A172 (cell line): ENCODE results near the gene CCDC177. TPM values are rescaled to one million over a fixed set of nuclear protein-coding genes. Genes with fewer than 3 reads are reported as not detected.
"Not testable (repeated sequence)": the region's sequence is repeated elsewhere in the genome, so short reads cannot be mapped to it uniquely, and the experiment has no call there.

ENCODE experiments used
- DNase-seq: peaks from one replicate; pipeline ENCODE4 v3.0.0-alpha.2; 2015; ENCODE audit warnings: low spot score
- total RNA-seq: library from RNA; depleted of rRNA; stranded (reverse); fragments of >200 nt; shearing (Covaris generic); gene quantifications from 2 replicates; pipeline ENCODE4 v1.2.3, GENCODE V29; 2014

Gene CCDC177
- total RNA-seq, 1 experiment from 2014 or later: not detected

DNA sequence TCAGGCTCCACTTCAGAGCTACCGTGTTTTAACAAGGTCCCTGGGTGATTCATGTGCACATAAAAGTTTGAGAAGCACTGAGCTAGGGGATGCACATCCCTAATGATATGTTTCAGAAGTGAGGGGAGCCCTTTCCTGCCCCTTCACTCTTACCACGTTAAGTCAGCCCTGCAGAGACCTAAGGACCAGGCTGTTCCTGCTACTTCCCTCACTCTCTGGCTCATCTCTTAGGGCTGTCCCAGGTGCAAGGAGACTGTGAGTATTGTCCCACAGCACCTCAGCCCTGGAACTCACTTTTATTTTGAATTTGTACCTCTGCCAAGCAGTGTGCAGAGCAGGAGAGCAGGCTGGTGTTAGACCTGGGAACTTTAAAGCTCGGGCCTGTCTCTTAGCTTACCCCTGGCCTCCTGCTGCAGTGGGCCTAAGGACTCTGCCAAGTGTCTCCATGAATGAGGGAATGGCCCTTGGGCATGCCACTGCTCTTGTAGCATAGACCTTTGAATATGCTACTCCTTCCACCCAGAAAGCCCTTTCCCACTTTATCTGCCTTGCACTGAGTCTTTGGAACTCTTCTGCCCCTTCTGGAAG, 25.7 kb upstream of the CCDC177 start:
- DNase-seq: no peak

DNA sequence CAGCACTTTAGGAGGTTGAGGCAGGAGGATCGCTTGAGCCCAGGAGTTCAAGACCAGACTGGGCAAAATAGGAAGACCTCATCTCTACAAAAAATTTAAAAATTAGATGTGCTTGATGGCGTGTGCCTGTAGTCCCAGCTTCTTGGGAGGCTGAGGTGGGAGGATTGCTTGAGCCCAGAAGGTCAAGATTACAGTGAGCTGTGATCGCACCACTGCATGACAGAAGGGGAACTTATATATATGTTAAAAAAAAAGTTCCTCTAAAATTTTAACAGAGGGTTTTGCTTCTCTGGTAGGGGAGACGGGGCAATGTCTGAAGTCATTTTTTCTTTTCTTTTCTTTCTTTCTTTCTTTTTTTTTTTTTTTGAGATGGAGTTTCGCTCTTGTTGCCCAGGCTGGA, 24.8 kb upstream of the CCDC177 start:
- DNase-seq: not testable (repeated sequence)

DNA sequence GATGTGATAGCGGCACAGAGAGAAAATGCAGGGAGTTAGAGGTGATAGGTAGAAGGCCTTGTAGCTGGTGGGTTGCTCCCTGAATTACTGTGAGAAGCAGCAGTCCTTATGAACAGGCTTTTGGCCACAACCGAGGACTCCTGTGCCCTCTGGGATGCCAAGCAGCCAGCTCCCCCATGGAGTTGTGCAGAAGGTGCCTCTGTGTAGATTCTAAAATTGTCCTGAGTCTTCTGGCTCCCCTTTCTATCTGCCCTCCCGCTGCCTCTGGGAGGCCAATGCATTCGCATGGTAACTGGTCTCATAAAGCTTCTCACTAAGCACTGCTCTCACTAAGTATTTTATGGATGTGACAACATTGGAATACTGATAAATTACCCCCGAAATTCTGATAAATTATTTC, 20.7 kb upstream of the CCDC177 start:
- no peak for DNase-seq

DNA sequence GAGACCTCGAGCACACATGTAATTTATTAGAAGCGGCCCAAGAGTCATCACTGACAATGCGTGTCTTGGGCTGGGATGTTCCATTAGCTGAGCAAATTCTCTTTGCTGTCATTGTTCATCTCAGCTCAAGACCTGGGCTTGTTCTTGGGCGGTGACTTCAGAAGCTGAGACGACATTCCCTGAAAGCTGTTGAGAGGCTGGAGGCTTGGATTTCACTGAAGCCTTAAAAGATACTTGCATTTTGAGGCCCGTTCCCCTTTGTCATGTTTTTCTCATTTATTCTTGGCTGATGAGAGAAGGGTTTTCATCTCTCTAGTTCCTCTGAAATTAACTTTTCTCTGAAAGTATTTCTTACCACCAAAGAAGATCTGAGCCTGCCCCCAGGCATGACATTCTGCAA, 20.2 kb upstream of the CCDC177 start:
- no peak for DNase-seq

DNA sequence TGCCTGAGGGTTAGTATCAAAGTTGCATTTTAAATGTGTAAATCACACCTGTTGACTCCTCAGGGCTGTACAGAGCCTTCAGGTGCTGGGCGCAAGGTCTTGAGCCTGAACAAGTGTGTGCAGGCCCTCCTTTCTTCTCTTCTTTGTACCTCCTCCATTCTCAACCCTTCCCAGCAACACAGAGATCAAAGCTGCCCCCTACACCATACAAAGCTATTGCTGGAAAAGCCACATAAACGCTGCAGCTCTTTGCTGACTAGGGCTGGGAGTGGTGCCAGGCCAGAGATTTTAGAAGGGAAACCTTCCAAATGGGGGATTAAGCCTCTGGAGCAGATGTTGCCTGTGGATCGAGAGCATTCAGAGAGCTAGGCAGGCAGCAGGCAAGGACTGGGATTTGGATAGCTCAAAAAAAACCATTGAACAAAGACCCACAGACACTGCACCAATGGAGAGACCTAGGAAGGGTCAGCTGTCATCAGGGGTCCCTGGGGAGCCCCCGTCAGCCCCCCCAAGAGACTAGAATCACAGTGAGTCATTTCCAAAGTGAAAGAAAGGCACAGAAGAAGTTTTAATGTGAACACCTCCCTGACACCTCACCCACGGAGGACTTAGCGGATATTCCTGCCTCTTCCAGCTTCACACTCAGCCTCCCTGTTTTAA, 18.5 kb upstream of the CCDC177 start:
- DNase-seq: no peak

DNA sequence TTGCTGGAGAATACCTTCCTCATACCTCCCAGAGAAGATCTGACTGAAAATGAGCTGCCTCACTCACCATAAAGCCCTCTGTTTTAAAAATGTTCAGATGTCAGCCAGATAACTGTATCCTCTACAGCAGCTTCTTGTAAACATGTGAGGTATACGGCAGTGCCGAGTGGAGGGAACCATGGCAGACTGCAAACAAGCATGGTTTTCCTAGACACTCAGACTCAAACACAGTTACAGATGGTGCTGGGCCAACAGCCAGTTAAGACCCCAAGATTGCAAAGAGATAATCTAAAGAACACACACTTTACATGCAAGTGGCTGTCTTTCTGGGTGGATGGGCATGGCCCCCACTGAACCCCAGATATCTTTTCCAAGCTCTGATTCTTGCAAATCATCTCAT, 16.6 kb upstream of the CCDC177 start:
- no peak for DNase-seq

DNA sequence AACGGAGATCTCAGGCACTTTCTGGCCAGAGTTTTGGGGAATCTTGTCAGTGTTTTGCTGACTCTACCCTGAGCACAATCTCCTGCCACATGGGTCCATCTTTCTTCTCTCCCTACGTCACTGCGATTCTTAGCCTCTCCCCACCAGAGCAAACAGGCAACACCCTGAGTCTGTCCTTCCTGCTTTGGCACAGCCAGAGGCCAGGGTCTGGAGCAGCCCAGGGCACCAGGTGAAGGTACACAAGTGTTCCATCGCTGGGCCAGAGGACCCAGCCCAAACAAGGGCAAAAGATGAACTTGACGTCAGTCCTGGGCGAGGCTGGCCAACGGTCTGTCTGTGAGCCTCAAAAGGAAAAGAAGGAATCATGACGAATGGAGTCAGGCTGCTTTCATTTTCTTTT, 12.7 kb upstream of the CCDC177 start:
- no peak for DNase-seq

DNA sequence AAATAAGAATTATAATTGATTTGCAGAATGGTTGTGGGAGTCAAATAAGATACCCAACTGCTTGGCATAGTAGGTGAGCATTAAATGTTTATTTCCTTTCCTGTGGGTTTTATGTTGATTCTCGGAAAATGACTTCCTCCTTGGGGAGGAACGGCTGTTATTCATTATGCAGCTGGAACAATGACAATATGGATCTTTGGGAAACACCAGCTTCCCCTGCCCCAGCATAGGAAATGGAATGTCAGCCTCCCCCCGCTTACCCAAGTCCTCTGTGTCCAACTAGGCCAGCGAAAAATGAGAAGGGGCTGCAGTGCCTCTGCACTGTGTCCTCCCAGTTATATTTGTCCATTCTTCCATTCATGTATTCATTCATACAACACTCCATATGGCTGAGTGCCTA, 11.7 kb upstream of the CCDC177 start:
- DNase-seq: no peak

DNA sequence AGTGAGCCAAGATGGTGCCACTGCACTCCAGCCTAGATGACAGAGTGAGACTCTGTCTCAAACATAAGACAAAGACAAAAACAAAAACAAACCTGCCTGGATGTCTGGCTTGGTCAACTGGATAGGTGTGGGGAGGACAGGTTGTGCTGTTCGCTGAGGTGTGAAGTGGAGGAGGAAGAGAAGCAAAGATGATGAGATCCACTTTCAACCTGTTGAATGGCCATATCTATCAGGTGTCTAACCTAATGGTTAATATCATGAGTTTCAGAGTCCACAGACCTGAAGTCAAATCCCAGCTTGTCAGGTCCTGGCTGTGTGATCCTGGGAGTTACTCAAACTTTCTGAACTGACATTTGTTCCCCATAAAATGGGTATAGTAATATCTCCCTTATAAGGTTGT, 9.7 kb upstream of the CCDC177 start:
- no peak for DNase-seq

DNA sequence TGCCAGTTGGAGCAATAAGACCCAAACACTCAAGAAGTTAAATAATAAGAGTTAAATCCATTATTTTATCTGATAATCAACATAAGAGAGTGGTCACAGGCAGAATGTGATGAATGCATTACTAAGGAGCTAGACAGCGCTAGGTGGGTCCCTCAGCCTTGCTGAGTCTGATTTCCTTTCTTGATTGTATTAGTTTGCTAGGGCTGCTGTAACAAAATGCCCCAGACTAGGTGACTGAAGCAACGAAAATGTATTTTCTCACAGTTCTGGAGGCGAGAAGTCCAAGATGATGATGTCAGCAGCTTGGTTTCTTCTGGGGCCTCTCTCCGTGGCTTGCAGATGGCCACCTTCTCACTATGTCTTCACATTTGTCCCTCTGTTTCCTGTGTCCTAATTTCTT, 8.2 kb upstream of the CCDC177 start:
- DNase-seq: no peak

DNA sequence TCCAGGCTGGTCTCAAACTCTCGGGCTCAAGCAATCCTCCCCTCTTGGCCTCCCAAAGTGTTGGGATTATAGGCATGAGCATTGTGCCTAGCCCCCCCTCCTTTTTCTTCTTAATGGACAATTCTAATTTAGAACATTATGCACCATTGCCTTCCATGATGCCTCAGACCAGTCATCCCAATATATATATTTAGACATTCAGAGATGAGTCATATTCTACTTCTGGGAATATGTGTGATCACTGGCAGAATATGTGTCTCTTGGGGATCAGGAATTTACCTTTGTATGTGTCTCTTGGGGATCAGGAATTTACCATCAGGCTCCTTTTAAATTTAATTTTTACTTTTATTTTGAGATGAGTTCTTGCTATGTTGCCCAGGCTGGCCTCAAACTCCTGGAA, 7.5 kb upstream of the CCDC177 start:
- peak; percentile 8 for DNase-seq

DNA sequence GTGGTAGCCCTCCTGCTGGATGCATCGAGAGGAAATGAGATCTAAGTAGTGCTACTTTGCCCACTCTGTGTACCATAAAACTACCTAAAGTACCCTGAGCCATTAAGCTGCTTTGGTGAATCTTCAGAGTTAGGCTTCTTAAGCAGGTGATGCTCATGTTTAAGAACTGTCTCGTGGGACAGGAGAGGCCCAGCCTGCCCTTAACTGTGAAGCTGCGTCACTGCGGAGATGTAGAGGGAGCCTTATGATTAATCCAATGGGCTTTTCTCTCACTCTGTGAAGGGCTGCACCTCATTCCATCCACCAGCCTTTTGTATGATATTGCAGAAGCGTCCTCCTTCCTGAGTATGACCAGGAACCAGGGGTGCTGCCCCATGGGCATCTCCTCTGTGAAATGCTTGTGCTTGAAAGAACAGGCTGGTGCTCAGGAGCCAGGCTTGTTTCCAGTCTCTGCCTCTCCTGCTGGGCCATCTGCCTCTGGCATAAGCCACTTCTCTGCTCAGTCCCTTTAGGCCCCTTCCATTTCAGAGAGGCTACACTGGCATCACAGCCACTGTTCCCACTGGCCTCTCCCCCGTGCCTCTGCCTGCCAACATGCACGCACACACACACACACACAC, 6.8 kb upstream of the CCDC177 start:
- DNase-seq: no peak

DNA sequence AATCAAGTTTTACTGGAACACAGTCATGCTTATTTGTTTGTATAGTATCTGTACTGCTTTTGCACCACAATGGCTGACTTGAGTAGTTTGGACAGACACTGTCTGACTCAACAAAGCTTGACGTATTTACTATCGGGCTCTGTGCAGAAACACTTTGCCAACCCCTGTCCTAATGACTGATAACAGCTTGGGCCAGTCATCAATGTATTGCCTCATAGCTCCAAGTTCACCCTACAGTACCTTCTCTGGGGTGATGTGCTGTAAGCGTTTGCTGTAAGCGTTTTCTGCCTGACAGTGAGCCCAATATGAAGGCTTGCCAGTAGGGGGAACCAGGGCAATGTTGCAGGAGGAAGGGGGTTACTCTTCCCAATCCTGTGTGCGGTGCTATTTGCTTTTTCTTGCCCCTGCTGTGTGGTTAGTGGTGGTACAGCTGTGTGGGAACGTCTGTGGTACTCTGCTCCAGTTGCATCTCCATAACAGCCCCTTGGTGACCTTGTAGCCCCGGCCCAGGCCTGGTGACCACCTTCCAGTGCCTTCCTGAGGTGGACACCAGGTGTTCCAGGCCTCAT, 5.4 kb upstream of the CCDC177 start:
- peak; percentile 9 for DNase-seq

DNA sequence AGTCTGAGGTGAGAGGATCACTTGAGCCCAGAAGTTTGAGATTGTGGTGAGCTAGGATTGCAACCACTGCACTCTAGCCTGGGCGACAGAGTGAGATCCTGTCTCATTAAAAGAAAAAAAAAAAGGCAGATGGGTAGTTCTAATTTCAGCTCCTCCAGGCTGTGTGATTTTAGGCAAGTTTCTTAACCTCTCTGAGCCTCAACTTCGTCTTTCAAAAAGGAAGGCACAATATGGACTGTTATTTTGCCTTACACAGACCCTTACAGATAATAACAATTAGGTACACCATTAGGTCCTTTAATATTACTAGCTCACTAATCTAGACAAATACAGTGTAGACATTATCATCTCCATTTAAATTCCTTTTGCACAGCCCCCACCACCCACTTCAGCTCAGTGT, 4.8 kb upstream of the CCDC177 start:
- no peak for DNase-seq

DNA sequence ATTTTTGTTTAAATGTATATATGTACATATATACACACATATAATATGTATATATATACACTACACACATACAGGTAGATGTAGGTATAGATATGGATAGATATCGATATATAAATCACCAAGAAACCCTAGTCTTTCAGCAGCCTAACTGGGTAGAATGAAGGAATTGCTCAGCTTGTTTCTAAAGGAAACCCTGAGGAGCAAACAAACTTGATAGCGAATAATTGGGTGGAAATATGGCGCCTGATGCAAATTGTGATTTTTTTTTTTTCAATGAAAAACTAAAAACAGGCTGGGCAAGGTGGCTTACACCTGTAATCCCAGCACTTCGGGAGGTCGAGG, 254 bp upstream of the CCDC177 start:
- no peak for DNase-seq

DNA sequence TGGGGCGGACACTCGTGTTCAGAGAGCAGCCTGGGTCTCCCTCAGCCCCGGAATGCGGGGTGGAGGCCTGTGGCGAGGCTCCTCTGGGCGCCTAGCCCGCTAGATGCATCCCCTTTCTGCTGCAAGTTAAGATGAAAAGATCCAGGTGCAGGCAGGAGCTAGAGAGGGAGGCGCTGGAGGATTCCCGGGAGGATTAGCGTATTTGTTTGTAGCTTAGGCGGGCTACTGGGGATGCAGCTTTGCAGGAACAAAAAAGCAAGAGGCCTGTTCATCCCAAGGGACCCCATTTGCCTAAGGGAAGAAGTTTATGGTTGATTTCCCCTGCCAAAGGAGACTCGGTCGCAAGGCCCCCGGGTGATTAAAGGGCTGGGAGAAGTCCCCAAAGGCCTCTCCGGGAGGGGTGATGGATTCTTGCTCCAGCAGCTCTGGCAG, 824 bp downstream of the CCDC177 start:
- no peak for DNase-seq

DNA sequence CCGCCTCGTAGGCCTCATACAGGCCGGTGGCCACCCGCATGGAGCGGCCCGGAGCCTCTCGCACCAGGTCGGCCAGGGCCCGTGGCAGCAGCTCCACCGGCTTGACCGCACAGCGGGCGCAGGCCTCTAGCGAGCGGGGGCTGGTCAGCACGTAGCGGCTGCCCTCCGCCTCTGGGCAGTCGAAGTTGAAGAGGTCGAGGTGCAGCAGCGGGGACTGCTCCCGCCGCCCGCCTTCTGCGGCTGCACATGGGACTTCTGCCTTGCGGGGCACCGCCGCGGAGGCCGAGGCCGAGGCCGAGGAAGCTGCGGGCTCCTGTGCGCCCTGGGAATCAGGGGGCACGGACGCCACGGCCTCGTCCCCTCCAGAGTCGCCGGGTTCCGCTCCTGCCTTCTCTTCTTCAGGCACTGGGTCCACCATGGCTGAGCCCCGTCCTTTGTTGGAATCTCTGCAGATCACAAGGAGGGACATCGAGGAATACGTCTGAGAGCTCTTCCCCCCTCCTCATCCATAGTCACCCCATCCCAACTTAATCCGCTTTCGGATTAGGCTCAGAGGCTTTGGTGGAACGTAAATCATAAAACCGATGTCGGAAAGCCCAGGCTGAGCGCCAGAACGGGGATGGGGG, 1.4 kb downstream of the CCDC177 start:
- DNase-seq: no peak

DNA sequence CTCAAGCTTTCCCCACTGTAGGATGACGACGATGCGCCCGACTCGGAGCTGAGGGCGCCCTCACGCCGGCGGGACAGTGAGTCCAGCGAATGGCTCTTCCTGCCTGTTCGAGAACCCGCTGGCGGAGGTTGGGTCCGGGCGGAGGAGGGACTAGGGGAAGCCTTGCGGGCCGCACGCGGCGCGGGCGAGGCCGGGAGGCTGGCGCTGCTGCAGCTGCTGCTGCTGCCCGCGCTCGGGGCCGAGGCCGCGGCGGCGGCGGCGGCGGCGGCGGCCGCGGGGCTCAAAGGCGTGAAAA, 1.9 kb downstream of the CCDC177 start:
- no peak for DNase-seq

DNA sequence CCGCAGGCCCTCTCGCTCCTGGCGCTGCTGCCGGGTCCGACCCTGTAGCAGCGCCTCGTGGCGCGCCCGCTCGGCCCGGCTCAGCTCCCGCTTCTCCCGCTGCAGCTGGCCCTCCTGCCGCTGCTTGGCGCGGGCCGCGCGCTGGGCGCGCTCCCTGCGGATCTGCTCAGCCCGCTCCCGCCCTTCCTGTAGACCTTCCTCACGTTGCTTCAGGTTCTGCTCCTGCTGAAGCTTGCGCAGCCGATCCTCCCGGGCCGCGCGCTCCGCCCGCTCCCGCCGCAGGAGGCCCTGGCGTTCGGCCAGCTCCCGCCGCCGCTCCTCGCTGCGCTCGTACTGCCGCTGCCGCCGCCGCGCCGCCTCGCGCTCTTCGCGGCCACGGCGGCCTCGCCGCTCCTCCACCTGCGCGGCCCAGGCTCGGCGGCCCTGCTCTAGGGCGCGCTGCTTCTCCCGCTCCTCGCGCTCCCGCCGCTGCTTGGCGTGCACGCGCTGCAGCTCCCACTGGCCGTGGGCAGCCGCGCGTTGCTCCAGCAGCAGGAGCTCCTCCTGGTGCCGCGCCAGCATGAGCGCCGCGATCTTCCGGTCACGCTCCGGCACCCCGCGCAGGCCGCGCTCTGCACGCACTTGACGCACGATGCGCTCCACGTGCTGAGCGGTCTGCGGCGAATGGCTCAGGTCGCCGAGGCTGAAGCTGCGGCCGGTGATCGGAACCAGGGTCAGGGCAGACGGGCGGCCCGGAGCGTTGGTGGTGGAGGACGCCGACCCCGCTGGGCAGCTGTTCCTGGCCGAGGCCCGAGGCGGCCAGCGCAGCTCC, 2.4 kb downstream of the CCDC177 start:
- no peak for DNase-seq

DNA sequence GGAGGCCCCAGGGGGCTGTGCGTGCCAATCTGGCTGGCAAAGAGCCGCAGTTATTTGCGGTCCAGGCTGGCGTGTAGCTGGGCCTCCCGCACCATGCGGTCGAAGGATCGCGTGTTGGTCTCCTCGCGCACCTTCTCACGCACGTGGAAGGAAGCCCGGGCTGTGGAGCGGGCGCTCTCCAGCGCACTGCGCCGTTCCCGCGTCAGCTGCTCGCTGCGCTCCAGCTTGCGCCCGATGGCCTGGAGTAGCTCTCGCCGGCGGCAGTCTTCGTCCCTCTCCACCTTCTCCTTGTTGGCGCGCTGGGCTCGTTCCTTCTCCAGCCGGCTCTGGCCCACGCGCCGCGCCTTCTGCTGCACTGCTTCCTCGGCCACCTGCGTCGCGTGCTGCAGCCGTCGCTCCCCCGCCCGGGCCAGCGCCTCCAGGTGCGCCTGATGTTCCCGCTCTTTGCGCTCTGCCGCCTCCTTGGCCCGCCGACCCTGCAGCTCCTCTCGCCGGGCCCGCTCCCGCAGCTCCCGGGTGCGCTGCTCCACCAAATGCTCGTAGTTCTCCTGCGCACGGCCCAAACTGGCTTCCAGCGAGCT, 3.1 kb downstream of the CCDC177 start:
- no peak for DNase-seq

DNA sequence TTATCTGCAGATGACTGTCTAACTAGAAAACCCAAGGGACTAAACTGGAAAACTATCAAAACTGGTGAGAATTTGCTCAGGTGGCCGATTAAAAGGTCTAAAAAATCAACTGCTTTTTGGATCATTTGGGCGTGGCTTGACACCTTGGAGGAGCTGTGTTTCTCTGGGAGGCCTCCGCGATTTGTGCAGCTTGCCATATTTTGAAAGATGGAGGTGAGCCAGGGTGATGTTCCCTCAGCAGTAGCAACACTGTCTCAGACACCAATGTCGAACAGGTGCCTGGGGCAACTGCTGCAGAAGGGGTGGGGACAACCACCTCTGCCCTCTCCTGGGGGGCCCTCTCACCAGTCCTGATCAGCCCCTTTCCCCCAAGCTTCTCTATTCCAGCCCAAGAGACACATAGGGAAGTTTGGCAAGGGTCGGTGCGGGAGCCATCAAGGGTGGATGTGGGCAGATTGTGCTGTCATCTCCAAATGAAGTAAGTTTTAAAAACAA, 3.8 kb downstream of the CCDC177 start:
- DNase-seq: no peak

DNA sequence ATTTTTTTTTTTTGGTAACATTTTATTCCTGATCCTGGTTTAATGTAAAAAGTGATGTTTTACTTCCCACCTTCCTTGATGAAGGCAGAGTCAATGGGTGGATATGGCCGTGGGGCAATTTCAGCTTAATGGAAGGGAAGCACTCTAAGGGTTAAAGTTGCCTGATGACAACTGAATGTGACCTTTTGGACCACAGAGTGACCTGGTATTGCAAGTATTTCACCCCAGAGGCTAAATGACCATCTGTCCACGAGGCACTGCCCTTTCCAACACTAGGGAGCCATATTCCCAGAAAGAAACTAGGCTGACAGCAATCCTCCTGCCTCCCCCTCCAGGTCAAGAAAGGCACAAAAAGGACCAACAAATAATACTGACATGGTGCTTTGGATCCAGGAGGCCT, 4.8 kb downstream of the CCDC177 start:
- DNase-seq: no peak
